Glutamatergic neuron (in vitro differentiated cells): ENCODE data around the gene KLRC2. TPM values are rescaled to one million over a fixed set of nuclear protein-coding genes. Genes with fewer than 3 reads are reported as not detected.

ENCODE experiments used
- DNase-seq: peaks from one replicate; pipeline ENCODE4 v3.0.0; 2022
- H3K27ac Mint-ChIP-seq: one replicate; pipeline ENCODE4 v1.8.0; 2020; ENCODE audit warnings: mild to moderate bottlenecking, mixed read lengths, inconsistent platforms; ENCODE audit not compliant: unreplicated experiment
- H3K27me3 Mint-ChIP-seq: one replicate; pipeline ENCODE4 v1.8.0; 2020; ENCODE audit warnings: mild to moderate bottlenecking, moderate library complexity, mixed read lengths, inconsistent platforms; ENCODE audit not compliant: unreplicated experiment
- H3K36me3 Mint-ChIP-seq: one replicate; pipeline ENCODE4 v1.8.0; 2020; ENCODE audit warnings: mild to moderate bottlenecking, mixed read lengths, inconsistent platforms; ENCODE audit not compliant: unreplicated experiment
- H3K4me1 Mint-ChIP-seq: one replicate; pipeline ENCODE4 v1.8.0; 2020; ENCODE audit warnings: mild to moderate bottlenecking, low read depth, mixed read lengths, inconsistent platforms; ENCODE audit not compliant: unreplicated experiment
- H3K4me3 Mint-ChIP-seq: one replicate; pipeline ENCODE4 v1.8.0; 2020; ENCODE audit warnings: mild to moderate bottlenecking, mixed read lengths, inconsistent platforms; ENCODE audit not compliant: unreplicated experiment
- H3K9me3 Mint-ChIP-seq: one replicate; pipeline ENCODE4 v1.8.0; 2020; ENCODE audit warnings: mild to moderate bottlenecking, moderate library complexity, mixed read lengths, inconsistent platforms; ENCODE audit not compliant: unreplicated experiment
- CTCF ChIP-seq: fragments of 200-600 bp; sonication (generic); IDR thresholded peaks from one replicate; pipeline ENCODE4 v1.5.0; 2021; ENCODE audit not compliant: partially characterized antibody, unreplicated experiment
- total RNA-seq: library from RNA; stranded (reverse); fragmentation: NEBNext Ultra II Directional; extraction: Animal tissue kit (Norgen Biotek cat#: 25700); gene quantifications from one replicate; pipeline ENCODE4 v1.2.1, GENCODE V29; 2021; ENCODE audit not compliant: unreplicated experiment

Gene KLRC2
- total RNA-seq, 1 donor from 2014 or later, result not detected

DNA sequence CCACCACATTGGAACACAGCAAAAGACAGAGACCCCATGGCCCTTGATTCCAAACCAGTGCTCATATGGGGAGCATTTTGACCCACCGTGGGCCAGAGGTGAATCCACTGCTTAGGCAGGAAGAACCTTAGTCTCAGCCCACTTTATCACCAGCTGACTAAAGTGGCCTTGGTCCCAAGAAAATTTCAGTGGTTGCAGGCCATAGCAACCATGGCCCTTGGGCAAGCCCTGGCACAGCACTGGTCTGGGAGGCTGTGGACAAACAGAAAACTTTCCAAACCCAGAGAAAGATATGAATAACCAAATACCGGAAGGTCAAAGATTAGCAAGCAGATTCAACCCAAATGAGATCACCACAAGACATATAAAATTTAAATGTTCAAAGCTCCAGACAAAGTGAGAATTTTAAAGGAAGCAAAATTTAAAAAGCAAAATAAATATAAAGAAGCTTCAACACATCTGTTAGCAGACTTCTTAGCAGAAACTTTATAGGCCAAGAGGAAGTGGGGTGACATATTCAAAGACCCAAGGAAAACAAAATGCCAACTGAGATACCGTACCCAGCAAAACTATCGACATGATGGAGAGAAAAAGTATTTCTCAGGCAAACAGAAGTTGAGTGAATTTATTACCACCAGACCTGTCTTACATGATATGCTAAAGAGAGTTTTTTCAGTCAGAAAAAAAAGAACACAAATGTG is 53.7 kb downstream of the KLRC2 start:
- no peak overlapping the region for H3K27ac Mint-ChIP-seq
- no peaks in the 10 kb centered on the region for H3K27me3 Mint-ChIP-seq
- no peaks in the 10 kb centered on the region for H3K4me1 Mint-ChIP-seq
- DNase-seq, result no peak
- H3K9me3 Mint-ChIP-seq, result no peaks in the 10 kb centered on the region
- H3K4me3 Mint-ChIP-seq, result no peak overlapping the region
- no peaks in the 10 kb centered on the region for H3K36me3 Mint-ChIP-seq
- no peak for TF ChIP-seq CTCF

Other genes starting within 250 kb of the KLRC2 start
- gene GABARAPL1, start 223.1 kb downstream of the KLRC2 start, total RNA-seq, result 110 TPM
- gene KLRD1, start 128.1 kb downstream of the KLRC2 start, total RNA-seq, result 0.25 TPM
- gene KLRK1, start 46.0 kb downstream of the KLRC2 start, total RNA-seq, result not detected
- gene KLRC4, start 26.3 kb downstream of the KLRC2 start, total RNA-seq, result not detected
- not detected for gene KLRC3, start 15.4 kb downstream of the KLRC2 start, total RNA-seq
- gene KLRC1, start 17.4 kb upstream of the KLRC2 start, total RNA-seq, result not detected
- 4.1 TPM for gene EIF2S3B, start 69.9 kb upstream of the KLRC2 start, total RNA-seq
- 22.1 TPM for gene MAGOHB, start 177.6 kb upstream of the KLRC2 start, total RNA-seq
- gene STYK1, start 238.0 kb upstream of the KLRC2 start, total RNA-seq, result not detected